DMS153 treated with DMSO at 0.1 percent for 48 hours (cell line): ENCODE results near the gene PIGQ.
A peak's percentile ranks its signal among the peaks of the same experiment; 100 is the strongest.

Experiments
- DNase-seq: peaks from one replicate; lab custom pipeline; 2025; ENCODE audit not compliant: unreplicated experiment; lab: John Stamatoyannopoulos, UW

PIGQ gene

DNA sequence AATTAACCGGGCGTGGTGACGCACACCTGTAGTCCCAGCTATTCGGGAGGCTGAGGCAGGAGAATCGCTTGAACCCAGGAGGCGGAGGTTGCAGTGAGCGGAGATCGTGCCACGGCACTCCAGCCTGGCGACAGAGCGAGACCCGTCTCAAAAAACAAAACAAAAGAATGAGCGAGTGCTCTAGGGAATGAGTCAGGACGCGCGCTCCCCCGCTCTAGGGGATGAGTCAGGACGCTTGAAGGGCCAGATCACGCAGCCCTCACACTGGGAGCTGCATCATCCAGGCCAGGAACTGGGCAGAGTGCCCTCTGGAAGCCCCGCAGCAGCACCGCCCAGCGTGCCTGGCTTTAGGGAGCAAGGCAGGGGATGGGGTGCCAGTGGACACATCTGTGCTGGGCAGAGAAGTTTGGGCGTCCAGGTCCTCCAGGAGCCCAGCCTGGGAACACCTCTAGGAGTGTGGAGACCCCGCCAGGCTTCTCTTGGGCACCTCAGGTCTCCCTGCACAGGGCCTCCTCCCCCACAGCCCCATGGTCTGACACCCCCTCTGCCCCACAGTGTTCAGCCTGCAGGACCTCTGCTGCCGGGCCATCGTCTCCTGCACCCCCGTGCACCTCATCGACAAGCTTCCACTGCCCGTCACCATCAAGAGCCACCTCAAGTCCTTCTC lies 57.2 kb downstream of the PIGQ start:
- no peak for DNase-seq

DNA sequence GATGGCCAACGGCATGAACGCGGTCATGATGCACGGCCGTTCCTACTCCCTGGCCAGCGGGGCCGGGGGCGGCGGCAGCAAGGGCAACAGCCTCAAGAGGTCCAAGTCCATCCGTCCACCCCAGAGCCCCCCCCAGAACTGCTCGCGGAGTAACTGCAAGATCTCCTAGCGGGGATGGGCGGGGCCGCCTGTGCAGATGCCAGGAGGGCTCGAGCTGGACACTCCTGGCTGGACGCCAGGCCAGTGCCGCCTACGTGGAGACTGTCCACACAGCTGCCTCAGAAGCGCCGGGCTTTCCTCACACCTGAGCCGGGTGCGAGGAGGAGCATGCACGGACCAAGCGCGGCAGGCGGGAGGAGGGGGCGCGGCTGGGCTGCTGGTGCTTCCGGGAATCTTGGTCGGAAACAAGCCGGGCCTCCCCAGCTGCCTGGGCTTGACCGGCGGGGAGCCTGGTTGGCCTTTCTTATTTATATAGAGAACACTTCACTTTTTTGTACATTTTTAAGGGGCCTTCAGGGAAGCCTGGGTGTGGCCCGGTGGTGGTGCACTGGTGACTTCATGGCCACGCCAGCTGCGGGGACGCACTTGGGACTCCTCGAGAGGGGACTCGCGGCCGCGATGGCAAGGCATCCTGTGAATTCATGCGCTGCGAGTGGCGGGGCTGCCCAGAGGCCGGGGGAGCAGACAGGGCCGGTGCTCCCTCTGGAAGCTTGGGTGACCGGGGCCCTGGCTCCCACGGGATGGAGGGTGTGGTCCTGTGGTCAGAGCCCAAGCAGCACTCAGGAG lies 57.9 kb downstream of the PIGQ start:
- DNase-seq, result peak; percentile 67

DNA sequence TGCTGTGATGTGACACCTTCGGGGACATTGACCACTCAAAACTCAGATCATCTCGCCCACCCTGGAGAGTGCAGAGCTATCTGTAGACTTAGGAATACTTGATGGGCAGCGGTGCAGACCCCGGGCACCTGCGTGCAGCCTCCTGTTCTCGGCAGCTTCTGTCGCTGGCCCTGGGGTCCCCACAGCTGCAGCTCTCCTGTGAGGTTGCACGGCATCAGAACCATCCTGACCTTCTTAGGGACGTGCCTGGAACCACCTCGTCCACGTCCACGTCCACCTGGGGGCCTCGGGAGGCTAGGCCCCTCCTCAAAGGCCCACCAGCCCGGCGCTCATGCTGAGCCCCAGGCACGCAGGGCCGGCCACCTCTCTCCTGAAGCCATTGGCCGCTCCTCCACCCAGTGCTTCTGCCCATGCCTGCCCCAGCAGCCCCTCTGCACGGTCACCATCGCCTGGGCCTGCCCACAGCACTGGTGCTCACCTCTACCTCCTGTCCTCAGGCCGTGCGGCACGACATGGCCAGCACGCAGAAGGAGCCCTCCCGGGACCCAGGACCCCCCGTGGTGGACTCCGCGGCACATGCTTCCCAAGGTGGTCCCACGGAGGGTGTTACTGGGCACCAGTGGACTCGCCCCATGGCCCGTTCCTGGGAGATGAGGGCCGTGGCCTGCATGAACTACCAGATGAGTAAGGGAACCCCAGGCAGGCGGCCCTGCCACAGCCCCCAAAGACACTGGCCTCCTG lies 58.7 kb downstream of the PIGQ start:
- no peak for DNase-seq

DNA sequence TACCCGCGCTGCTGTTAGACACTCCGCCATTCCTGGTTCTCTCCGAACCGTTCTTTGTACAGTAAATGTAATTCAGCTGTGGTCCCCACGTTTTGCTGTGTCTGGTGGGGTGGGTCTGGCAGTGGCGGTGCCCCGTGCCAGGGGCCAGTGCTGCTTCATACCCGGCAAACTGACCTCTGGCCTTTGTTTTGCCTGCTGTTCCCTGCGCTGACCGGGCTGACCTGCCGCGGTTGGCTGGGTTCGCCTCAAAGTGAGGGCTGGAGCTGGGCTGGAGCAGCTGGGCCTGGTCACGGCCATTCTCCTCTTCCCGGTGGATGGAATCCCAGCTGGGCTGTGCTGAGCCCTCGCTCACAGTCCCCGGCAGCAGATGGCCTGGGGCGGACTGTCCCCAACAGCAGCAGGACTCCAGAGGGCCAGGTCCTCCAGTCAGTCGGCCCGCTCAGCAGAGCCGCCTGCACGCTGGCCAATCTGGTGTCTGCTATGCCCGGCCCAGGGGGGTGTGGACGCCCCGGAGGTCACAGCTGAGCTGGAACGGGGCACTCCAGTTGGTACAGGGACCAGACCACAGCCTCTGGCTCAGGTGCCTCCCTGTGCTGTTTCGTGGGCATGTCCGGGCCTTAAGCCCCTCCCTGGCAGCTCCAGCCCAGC lies 59.5 kb downstream of the PIGQ start:
- no peak for DNase-seq

DNA sequence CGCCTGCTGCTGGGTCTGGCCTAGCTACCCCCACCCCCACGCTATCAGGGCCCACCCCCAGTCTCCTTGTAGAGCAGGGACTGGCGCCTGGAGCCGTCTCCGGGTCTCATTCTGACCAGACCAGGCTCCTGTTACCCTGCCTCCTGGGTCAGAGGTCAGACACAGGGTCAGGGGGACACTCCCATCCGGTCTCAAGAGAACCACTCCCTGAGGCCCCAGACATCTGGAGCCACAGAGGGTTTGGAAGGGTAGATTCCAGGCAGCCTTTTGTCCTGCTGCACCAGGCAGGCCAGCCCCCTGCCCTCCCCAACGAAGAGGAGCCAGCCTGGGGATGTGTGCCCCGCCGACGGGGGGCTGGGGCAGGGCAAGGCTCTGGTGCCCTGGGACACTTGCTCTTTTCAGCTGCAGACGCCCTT lies 60.1 kb downstream of the PIGQ start:
- no peak for DNase-seq

DNA sequence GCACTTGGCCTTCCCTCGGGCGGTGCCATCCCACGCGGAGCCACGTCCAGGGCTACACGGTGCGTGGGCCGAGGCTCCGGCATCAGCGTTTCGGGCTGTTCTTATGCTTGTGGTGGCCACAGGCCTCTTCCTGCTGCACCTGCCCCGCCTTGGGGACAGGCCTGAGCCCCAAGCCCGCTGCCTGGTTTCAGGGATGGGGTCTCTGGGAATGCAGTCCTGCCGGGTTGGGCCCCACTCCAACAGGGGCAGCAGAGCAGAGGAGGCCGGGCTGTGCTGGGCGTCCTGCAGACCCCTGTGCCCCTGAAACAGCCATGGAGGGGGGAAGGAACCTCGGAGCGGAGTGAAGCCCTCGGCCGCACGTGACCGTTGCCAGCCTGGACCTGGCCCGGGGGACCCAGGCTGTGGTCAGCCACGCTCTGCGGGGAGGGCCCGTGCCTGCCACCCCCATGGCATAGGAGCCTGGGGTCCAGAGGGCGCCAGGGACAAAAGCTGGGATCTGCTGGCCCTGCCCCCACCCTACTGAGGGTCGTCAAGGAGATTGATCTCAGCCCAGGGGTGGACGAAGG lies 60.6 kb downstream of the PIGQ start:
- DNase-seq, result no peak

DNA sequence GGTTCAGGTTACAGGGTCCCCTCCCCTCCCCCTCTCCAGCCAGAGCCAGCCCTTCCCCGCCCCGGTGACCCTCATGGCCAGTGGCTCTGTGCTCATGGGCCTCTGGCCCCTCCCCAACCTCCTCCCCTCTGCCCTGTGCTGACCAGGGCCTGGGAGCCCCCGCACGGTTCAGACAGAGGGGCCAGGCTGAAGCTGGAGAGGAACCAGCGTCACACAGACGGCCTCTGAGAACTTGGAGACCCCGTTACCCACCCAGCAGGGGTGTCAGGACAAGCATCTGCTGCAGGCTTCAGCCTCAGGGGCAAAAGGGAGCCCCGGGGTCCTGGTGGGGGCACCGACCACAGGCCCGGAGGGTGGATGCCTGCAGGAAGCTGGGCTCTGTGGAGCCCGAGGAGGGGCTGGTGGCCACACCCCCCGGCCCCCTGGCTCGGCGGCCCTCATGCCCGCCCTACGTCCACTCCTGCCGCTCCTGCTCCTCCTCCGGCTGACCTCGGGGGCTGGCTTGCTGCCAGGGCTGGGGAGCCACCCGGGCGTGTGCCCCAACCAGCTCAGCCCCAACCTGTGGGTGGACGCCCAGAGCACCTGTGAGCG lies 61.1 kb downstream of the PIGQ start, which contains the start of gene WFIKKN1:
TSS of gene WFIKKN1 (plus strand) at position 171 of the 591 bp plus-strand sequence. CDS start at position 440, 269 bp downstream.
- DNase-seq, result no peak

DNA sequence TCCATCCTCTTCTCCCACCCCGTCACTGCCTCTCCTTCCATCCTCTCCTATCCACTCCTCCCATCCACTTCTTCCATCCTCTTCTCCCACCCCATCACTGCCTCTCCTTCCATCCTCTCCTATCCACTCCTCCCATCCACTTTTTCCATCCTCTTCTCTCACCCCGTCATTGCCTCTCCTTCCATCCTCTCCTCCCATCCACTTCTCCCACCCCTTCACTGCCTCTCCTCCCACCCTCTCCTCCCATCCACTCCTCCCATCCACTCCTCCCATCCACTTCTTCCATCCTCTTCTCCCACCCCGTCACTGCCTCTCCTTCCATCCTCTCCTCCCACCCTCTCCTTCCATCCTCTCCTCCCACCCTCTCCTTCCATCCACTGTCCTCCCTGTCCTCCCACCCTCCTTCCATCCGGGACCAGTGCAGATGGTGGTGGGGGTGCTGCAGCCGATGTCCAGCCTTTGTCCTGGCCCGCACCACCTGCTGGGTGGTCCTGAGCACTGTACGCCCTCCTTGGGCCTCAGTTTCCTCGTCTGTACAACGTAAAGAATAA lies 62.1 kb downstream of the PIGQ start:
- DNase-seq, result no peak

DNA sequence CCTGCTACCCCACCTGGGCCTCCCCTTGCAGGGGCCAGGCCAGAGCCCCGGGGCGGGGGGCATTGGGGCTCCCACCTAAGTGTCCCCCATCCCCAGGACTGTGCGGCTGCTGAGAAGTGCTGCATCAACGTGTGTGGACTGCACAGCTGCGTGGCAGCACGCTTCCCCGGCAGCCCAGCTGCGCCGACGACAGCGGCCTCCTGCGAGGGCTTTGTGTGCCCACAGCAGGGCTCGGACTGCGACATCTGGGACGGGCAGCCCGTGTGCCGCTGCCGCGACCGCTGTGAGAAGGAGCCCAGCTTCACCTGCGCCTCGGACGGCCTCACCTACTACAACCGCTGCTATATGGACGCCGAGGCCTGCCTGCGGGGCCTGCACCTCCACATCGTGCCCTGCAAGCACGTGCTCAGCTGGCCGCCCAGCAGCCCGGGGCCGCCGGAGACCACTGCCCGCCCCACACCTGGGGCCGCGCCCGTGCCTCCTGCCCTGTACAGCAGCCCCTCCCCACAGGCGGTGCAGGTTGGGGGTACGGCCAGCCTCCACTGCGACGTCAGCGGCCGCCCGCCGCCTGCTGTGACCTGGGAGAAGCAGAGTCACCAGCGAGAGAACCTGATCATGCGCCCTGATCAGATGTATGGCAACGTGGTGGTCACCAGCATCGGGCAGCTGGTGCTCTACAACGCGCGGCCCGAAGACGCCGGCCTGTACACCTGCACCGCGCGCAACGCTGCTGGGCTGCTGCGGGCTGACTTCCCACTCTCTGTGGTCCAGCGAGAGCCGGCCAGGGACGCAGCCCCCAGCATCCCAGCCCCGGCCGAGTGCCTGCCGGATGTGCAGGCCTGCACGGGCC lies 62.9 kb downstream of the PIGQ start:
- no peak for DNase-seq

DNA sequence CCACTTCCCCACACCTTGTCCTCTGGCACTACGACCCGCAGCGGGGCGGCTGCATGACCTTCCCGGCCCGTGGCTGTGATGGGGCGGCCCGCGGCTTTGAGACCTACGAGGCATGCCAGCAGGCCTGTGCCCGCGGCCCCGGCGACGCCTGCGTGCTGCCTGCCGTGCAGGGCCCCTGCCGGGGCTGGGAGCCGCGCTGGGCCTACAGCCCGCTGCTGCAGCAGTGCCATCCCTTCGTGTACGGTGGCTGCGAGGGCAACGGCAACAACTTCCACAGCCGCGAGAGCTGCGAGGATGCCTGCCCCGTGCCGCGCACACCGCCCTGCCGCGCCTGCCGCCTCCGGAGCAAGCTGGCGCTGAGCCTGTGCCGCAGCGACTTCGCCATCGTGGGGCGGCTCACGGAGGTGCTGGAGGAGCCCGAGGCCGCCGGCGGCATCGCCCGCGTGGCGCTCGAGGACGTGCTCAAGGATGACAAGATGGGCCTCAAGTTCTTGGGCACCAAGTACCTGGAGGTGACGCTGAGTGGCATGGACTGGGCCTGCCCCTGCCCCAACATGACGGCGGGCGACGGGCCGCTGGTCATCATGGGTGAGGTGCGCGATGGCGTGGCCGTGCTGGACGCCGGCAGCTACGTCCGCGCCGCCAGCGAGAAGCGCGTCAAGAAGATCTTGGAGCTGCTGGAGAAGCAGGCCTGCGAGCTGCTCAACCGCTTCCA lies 63.7 kb downstream of the PIGQ start:
- no peak for DNase-seq
